ENCODE measurements around the gene FOXL2.

- TF ChIP-seq POLR2A (IDR thresholded peaks at IDR 0.05) (no peak), CTCF (IDR thresholded peaks at IDR 0.05) (peak; percentile 87 to 98 (median 92))
Measured at GRCh38 chr3:138935863-138936740, 10.8 kb downstream of the FOXL2 start.
